HG02885 (cell line): Measurements from ENCODE around the gene RXFP3.
"Not testable (repeated sequence)": the region's sequence is repeated elsewhere in the genome, so short reads cannot be mapped to it uniquely, and the experiment has no call there.

ENCODE experiments used
- ATAC-seq: cut with Tn5 transposase; IDR thresholded peaks from one replicate; pipeline ENCODE4 v1.9.1; 2021; ENCODE audit warnings: mild to moderate bottlenecking; ENCODE audit not compliant: unreplicated experiment, poor library complexity

The RXFP3 gene

GRCh38 chr5:33934176-33934575 is 2.0 kb upstream of the RXFP3 start:
- peak; percentile 35 for ATAC-seq

- no peak for ATAC-seq
Observed at GRCh38 chr5:33936004-33936380, 194 bp upstream of the RXFP3 start.

GRCh38 chr5:33937017-33937706 is 976 bp downstream of the RXFP3 start:
- no peak for ATAC-seq

- no peak for ATAC-seq
Observed at GRCh38 chr5:33937707-33938506, 1.7 kb downstream of the RXFP3 start.

DNA sequence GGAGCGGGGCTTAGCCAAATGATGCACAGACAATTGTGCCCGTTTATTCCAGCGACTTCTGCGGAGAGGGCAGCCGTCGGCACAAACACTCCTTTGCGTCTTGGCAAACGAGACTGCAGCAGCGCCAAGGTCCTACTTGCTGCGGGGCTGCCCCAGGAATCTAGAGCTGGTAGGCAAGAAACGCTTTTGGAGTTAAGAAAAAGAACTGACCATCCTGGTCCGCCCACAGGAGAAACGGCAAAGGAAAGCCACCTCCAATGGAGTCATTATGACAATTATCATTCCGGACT is 2.3 kb downstream of the RXFP3 start:
- no peak for ATAC-seq

DNA sequence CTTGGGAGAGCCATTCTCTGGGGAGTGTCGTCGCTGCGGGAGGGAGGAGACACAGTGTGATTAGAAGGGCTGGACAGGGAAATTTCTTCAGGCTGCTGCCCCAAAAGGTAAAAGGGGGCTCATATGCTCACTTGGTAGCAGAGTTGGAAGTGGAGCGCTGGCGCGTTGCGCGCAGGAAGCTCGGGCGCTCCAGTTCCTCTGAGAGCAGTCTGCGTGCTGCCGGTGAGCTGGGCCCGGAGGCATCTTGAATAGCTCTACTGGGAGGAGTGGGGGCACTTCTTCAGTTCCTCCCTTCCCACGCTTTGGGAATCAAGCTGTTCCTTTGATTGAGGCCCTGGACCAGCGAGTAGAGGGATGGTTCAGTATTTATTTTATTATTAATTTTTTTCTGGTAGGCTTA is 2.7 kb downstream of the RXFP3 start:
- no peak for ATAC-seq

DNA sequence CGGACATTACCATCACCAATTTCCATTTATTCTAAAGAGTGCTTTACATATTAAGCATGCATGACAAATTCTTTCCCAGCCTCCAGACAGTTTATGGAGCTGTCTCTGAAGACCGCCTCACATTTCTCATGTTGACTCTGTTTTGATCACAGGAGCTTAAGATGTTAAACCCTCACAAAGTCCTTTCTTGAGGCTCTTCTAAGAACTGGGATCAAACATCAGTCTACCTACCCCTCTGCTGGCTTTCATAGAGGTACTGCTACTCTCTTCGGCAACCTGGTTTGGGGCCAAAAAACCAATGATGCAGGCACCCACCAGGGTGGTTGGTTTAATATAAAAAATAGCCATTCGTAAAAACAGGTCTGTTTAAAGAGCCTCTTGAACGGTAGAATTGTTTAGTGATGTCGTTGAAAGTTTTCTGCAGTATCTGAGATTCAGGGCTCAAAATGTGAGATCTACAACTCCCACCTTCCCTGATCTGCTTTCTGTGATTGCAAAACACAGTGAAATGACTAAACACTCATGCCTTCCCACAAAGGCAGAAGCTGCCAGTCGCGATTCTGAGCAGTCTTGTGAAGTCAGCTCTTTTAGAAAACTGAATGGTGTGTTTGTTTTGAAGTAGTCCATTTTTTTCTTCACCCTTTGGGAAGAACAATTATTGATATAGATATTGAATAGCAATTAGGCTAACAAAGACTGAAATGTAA is 3.5 kb downstream of the RXFP3 start:
- no peak for ATAC-seq

GRCh38 chr5:33941090-33941489 is 4.9 kb downstream of the RXFP3 start:
- ATAC-seq, result no peak

- ATAC-seq, result no peak
Observed at GRCh38 chr5:33944543-33945132, 8.5 kb downstream of the RXFP3 start.

- not testable (repeated sequence) for ATAC-seq
Observed at GRCh38 chr5:33952175-33952574, 16.0 kb downstream of the RXFP3 start.

DNA sequence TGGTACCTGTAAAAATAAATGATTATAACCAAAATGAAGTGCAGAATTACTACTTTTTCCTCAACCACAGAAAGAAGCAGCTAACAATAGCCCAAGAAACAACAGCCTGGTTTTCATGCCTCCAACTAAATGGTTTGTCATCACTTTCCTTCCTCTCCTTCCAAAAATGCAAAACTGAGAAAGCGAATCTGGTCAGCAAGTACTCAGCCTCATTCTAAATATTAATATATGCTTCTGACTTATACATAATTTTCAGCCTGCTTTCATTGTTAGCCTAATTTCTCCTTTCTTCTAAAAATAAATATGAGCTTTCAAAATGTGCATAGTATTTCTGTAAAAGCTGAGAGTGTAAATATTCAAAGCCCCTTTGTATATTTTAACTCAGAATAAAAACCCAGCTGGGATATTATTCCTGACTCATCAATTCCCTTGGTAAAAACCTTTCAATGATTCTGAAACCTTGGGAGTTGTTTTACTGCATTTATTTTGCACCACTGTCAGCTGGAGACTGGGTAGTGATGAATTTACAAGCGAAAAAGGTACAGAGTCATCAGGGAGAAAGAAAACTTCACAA is 21.5 kb downstream of the RXFP3 start:
- no peak for ATAC-seq

GRCh38 chr5:33958176-33958575 is 22.0 kb downstream of the RXFP3 start:
- ATAC-seq, result no peak

DNA sequence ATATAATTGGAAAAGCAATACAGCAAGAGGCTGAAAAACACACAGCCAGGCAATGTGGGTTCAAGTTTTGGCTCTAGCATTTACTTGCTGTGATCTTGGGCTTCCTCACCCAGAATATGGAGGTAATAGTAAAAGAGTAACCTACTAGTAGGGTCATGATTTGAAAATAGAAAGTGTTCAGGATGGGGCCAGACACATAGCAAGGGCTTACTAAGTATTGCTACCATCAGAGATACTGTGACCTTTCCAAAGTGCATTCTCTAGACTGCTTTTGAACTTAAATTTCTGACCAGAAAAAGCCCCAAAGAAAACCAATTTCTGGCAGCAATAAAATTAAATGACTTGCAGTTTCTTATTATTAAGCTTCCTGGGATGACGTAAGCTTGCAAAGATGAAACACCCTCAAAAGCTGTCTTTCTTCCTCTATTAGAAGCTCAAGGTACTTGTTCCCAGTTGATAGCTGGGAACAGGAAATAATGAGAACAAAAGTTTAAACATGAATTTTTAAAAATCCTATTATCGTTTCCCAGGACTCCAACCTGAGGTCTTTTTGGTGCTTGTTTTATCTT is 28.0 kb downstream of the RXFP3 start:
- ATAC-seq, result no peak

DNA sequence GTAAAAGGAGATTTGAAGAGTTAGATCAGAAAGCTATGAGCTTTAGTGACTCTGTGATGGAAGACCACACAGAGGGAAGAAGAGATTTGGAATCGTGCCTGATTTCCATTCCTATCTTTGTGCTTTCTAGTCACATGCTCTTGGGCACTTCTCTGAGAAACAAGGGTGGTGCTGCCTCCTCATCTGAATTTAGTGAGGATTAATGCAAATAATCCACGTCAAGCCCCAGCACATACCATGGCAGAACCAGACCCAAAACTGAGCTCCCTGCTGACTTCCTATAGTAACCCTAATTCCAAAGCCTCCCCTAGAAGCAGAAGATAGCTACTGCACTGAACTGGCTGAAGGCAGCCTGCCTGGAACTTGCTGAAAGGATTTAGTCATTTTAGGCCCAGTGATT is 30.6 kb downstream of the RXFP3 start:
- ATAC-seq, result no peak

- no peak for ATAC-seq
Observed at GRCh38 chr5:33968211-33969005, 32.2 kb downstream of the RXFP3 start.

DNA sequence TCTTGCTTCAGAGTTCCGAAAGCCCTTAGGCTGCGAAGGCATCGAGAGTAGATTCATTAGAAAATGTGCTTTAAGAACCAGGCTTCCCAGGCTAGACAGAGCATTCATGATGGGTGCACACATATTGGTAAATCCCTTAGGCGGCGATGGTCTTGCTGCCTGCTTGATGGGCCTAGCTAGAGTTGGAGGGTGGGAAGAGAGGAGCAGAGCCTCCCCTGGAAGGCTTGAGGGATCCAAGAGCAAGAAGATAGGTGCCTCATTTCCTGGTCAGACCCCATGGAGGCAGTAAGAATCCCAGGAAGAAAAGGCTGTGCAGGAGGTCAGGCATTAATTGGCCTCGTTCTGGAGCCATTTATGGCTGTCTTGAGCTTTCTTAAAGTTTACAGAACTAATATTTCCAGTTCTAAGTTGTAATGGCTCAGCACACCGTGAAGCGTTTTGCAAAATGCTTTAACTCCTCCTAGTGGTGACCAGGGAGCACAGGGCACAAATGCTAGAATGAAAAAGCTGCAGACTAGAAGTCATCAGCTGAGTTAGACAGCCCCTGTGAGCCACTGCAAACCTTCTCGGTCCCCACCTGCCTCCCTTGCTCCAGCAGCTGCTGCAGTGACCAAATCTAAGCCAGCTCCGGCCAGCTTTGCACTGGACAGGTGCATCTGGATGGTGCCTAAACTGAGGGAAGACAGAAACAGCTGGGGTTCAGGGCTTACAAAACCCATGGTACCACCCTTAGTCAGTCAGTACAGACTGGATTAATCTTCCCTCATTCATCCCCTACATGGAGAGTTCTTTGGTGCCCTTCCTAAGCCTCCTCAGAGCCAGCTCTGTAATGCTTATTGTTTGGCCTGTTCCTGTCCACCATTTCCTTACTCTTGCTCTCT is 33.6 kb downstream of the RXFP3 start:
- ATAC-seq, result peak; percentile 87

DNA sequence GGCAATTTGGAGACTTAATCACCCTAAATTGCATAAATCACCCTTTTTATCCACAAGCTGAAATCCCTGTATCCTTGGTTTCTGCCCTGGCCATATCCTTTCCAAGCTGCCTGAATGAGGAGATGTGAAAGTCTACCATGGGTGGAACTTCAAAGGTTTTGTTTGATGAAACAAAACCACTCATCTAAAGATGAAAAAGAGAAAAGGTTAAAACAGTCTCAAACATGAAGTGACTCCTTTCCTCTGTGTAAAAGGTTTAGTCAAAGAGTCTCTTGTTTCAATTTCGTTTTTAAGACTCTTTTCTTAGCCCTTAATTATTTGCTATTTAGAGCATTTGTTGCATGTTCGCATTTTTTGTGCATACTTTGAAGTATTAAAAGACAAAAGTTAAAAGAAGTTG is 37.1 kb downstream of the RXFP3 start:
- peak; percentile 70 for ATAC-seq

GRCh38 chr5:33975852-33976251 is 39.7 kb downstream of the RXFP3 start:
- no peak for ATAC-seq

DNA sequence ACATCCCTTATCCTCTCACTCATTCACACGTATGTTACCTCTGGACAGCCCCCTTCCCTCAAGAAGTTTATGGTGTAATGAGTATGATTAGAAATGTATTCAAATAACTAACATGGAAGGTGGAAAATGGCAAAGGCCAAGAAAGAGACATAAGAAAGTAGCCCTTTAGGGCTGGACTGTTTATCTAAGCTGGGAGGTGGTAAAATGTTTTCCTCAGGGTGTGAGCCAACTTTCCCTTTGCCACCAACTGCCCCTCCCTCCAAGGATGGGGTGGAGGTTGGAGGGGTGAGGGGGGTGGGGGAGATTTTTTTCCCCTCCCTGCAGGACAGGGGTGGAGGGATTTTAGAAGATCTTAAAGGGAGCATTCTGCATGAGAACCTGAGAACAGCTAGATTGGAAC is 40.1 kb downstream of the RXFP3 start:
- ATAC-seq, result no peak
